Measurements from ENCODE around the gene TMEM200C.
"Not testable (repeated sequence)": the region's sequence is repeated elsewhere in the genome, so short reads cannot be mapped to it uniquely, and the experiment has no call there.

TMEM200C gene

GRCh38 chr18:5891184-5891853, 4.0 kb downstream of the TMEM200C start:
- peak; percentile 1 for DNase-seq

- peak; percentile 51 for DNase-seq
Observed at GRCh38 chr18:5890331-5891183, 4.8 kb downstream of the TMEM200C start.

- no peak for DNase-seq
Observed at GRCh38 chr18:5885361-5885760, 10.0 kb downstream of the TMEM200C start.

GRCh38 chr18:5884375-5884774, 10.9 kb downstream of the TMEM200C start:
- no peak for DNase-seq

GRCh38 chr18:5879479-5879882, 15.8 kb downstream of the TMEM200C start:
- DNase-seq, result no peak

GRCh38 chr18:5876891-5877290, 18.4 kb downstream of the TMEM200C start:
- no peak for DNase-seq

GRCh38 chr18:5874336-5874735, 21.0 kb downstream of the TMEM200C start:
- DNase-seq, result no peak

GRCh38 chr18:5872886-5873285, 22.4 kb downstream of the TMEM200C start:
- DNase-seq, result no peak

- no peak for DNase-seq
Observed at GRCh38 chr18:5871426-5871825, 23.9 kb downstream of the TMEM200C start.

GRCh38 chr18:5868218-5868854, 27.0 kb downstream of the TMEM200C start:
- no peak for DNase-seq

GRCh38 chr18:5865521-5865920, 29.8 kb downstream of the TMEM200C start:
- no peak for DNase-seq

GRCh38 chr18:5862127-5862526, 33.2 kb downstream of the TMEM200C start:
- not testable (repeated sequence) for DNase-seq

- DNase-seq, result no peak
Observed at GRCh38 chr18:5857180-5857579, 38.1 kb downstream of the TMEM200C start.

- DNase-seq, result no peak
Observed at GRCh38 chr18:5853253-5853652, 42.1 kb downstream of the TMEM200C start.

GRCh38 chr18:5851998-5852397, 43.3 kb downstream of the TMEM200C start:
- no peak for DNase-seq

- no peak for DNase-seq
Observed at GRCh38 chr18:5842653-5843052, 52.7 kb downstream of the TMEM200C start.

GRCh38 chr18:5841518-5841917, 53.8 kb downstream of the TMEM200C start:
- no peak for DNase-seq

GRCh38 chr18:5840547-5840946, 54.8 kb downstream of the TMEM200C start:
- DNase-seq, result no peak

- DNase-seq, result no peak
Observed at GRCh38 chr18:5840025-5840424, 55.3 kb downstream of the TMEM200C start.

GRCh38 chr18:5839102-5839501, 56.2 kb downstream of the TMEM200C start:
- no peak for DNase-seq

Data from stimulated activated CD4-positive, alpha-beta T cell treated with anti-CD3 and anti-CD28 coated beads, Interleukin-4, amount 100 ng/mL, for 1 hour (primary cell).